LNCAP (cell line): Measurements from ENCODE around the gene GPATCH4.

Experiments
- CTCF ChIP-seq: fragments of 450-650 bp; IDR thresholded peaks from 2 replicates; pipeline ENCODE4 v1.5.1; 2017; ENCODE audit warnings: mild to moderate bottlenecking

Gene GPATCH4

GRCh38 chr1:156559086-156559796, 42.0 kb downstream of the GPATCH4 start:
- TF ChIP-seq CTCF: no peak

GRCh38 chr1:156556354-156556753, 44.9 kb downstream of the GPATCH4 start:
- TF ChIP-seq CTCF: no peak

GRCh38 chr1:156555715-156556114, 45.6 kb downstream of the GPATCH4 start:
- no peak for TF ChIP-seq CTCF

GRCh38 chr1:156554971-156555370, 46.3 kb downstream of the GPATCH4 start:
- no peak for TF ChIP-seq CTCF

GRCh38 chr1:156553860-156554485, 47.3 kb downstream of the GPATCH4 start:
- TF ChIP-seq CTCF: no peak

- no peak for TF ChIP-seq CTCF
These were observed 48.8 kb downstream of the GPATCH4 start for GRCh38 chr1:156552518-156552917.

GRCh38 chr1:156551869-156552268, 49.4 kb downstream of the GPATCH4 start:
- no peak for TF ChIP-seq CTCF
